HepG2 (cell line): ENCODE data around the gene MAP3K5. TPM values are rescaled to one million over a fixed set of nuclear protein-coding genes. Genes with fewer than 3 reads are reported as not detected.

Source experiments
- ATAC-seq: fragments of 200-7000 bp; cut with Tn5 transposase; 3 replicates; pipeline ENCODE4 v1.9.1; 2020; ENCODE audit warnings: mild to moderate bottlenecking, moderate library complexity
- BruUV-seq: library from RNA; stranded (reverse); fragments of 400-500 nt; replicated peaks from 2 replicates; lab custom pipeline; 2021; lab: Mats Ljungman, UMichigan
- CTCF ChIA-PET: fragments of 300-600 bp; formaldehyde crosslinking; extraction: SDS; loops from one replicate; lab custom pipeline; 2021; ENCODE audit warnings: low total read pairs, inconsistent platforms, low intra/inter-chr PET ratio; lab: Yijun Ruan, JAX
- POLR2A ChIA-PET: fragments of 350-600 bp; sonication (Branson Sonifier 250); formaldehyde crosslinking; loops from one replicate; lab custom pipeline; 2020; ENCODE audit warnings: antibody characterized with exemption, inconsistent platforms; lab: Yijun Ruan, JAX
- DNase-seq: peaks from one replicate; pipeline ENCODE4 v3.0.0-alpha.2; 2015; ENCODE audit warnings: low spot score
- FAIRE-seq: peaks from 3 replicates; lab custom pipeline; 2011; peaks lifted over from hg19 to GRCh38; lab: Jason Lieb, UNC
- H2AFZ ChIP-seq: one replicate; pipeline ENCODE4 v1.6.1; 2011; ENCODE audit warnings: low read length, inconsistent platforms
- H3K27ac ChIP-seq: fragments of 300-600 bp; 3 replicates; pipeline ENCODE4 v1.8.0; 2011; ENCODE audit warnings: mixed run types, mild to moderate bottlenecking, mixed read lengths, low read length, inconsistent platforms; ENCODE audit not compliant: insufficient read depth; ENCODE audit errors: extremely low read length
- H3K27me3 ChIP-seq, 2 experiments: fragments of 200-600 bp in 1 of 2; 2 replicates in 1 of 2; 3 replicates in 1 of 2; pipeline versions ENCODE4 v1.6.0 to v1.8.0; 2011; ENCODE audit warnings: low read length in 2 of 2, mild to moderate bottlenecking in 2 of 2, moderate library complexity in 2 of 2, inconsistent platforms in 1 of 2; ENCODE audit not compliant: insufficient read depth in 2 of 2, control insufficient read depth in 1 of 2
- H3K36me3 ChIP-seq, 2 experiments: fragments of 200-600 bp in 1 of 2; replicated peaks in 1 of 2; 2 replicates in 1 of 2; 3 replicates in 1 of 2; pipeline versions ENCODE4 v1.5.1 to v1.8.0; 2011; ENCODE audit warnings: low read length in 2 of 2, inconsistent platforms in 1 of 2; ENCODE audit not compliant: insufficient read depth in 2 of 2, control insufficient read depth in 1 of 2
- H3K4me1 ChIP-seq: 2 replicates; pipeline ENCODE4 v1.5.1; 2012; ENCODE audit warnings: low read length, inconsistent platforms; ENCODE audit not compliant: insufficient read depth
- H3K4me2 ChIP-seq: 2 replicates; pipeline ENCODE4 v1.6.0; 2011; ENCODE audit warnings: low read depth, low read length, inconsistent platforms
- H3K4me3 ChIP-seq, 3 experiments: fragments of 200-600 bp in 1 of 3; sonication (generic), shearing (Covaris generic) in 1 of 3; replicated peaks in 1 of 3; 2 replicates each; pipeline ENCODE4 v1.5.1; 2011 to 2016; ENCODE audit warnings: low read length in 3 of 3, inconsistent platforms in 2 of 3, low read depth in 2 of 3, mild to moderate bottlenecking in 2 of 3, control low read depth in 1 of 3, mixed read lengths in 1 of 3; ENCODE audit not compliant: insufficient read depth in 1 of 3
- H3K79me2 ChIP-seq: one replicate; pipeline ENCODE4 v1.6.1; 2011; ENCODE audit warnings: low read length, inconsistent platforms; ENCODE audit not compliant: insufficient read depth
- H3K9ac ChIP-seq: 2 replicates; pipeline ENCODE4 v1.6.0; 2011; ENCODE audit warnings: mild to moderate bottlenecking, low read depth, low read length, inconsistent platforms; ENCODE audit not compliant: insufficient read depth
- H3K9me3 ChIP-seq: 2 replicates; pipeline ENCODE4 v1.5.1; 2012; ENCODE audit warnings: mild to moderate bottlenecking, low read length
- H4K20me1 ChIP-seq: 2 replicates; pipeline ENCODE4 v1.6.0; 2011; ENCODE audit warnings: inconsistent platforms, mild to moderate bottlenecking, low read length, moderate library complexity; ENCODE audit not compliant: insufficient read depth
- HNF4G ChIP-seq, 2 experiments: sonication (generic) in 1 of 2; formaldehyde crosslinking in 1 of 2; IDR thresholded peaks; 2 replicates each; pipeline versions ENCODE4 v1.4.0 to v1.6.1; 2011 to 2020; ENCODE audit warnings: borderline replicate concordance in 2 of 2, low read depth in 2 of 2, mild to moderate bottlenecking in 2 of 2, low read length in 1 of 2, missing genetic modification reagents in 1 of 2, moderate library complexity in 1 of 2
- MAFF ChIP-seq: IDR thresholded peaks from 2 replicates; pipeline ENCODE4 v1.6.1; 2011; ENCODE audit warnings: low read depth, low read length, improper control_type of control experiment
- MAFK ChIP-seq, 2 experiments: IDR thresholded peaks in 1 of 2; conservative IDR thresholded peaks in 1 of 2; 2 replicates each; pipeline ENCODE4 v1.6.1; 2011; ENCODE audit warnings: improper control_type of control experiment in 2 of 2, low read length in 2 of 2
- MEIS2 ChIP-seq: sonication (generic); formaldehyde crosslinking; IDR thresholded peaks from 2 replicates; pipeline ENCODE4 v1.9.0; 2021; ENCODE audit warnings: mild to moderate bottlenecking, missing genetic modification reagents
- NCOA1 ChIP-seq: sonication (generic); formaldehyde crosslinking; IDR thresholded peaks from 2 replicates; pipeline ENCODE4 v1.9.0; 2021; ENCODE audit warnings: missing genetic modification reagents
- ZFP82 ChIP-seq: sonication (generic); formaldehyde crosslinking; IDR thresholded peaks from 2 replicates; pipeline ENCODE4 v1.5.1; 2020; ENCODE audit warnings: mild to moderate bottlenecking, missing genetic modification reagents, borderline replicate concordance
- WGBS: methylation state at CpG from one replicate; pipeline ENCODE4 v1.1.6; 2017; ENCODE audit warnings: low lambda C conversion rate; 5-methylcytosine and 5-hydroxymethylcytosine counted together
- in situ Hi-C: cut with HindIII; loops from 2 replicates; pipeline ENCODE4 v1.10.0; 2017; ENCODE audit warnings: low pct_unique_long_range_greater_than_20kb; ENCODE audit not compliant: extremely low pct_ligation_motif_present
- intact Hi-C: fragments of 100-400 bp; cut with micrococcal nuclease; formaldehyde crosslinking; loops from one replicate; pipeline ENCODE4 v1.10.0; 2022; ENCODE audit not compliant: unreplicated experiment
- polyA plus RNA-seq, 8 experiments: library from polyadenylated mRNA; depleted of rRNA in 3 of 8; stranded (reverse) in 7 of 8; unstranded in 1 of 8; fragments of >200 nt; fragmentation: Illumina TruSeq in 4 of 8; extraction: Trizol in 4 of 8; gene quantifications; 2 replicates each; pipeline versions ENCODE4 v1.2.1 to v1.2.3, GENCODE V29; 2011 to 2016; ENCODE audit warnings: low read depth in 4 of 8, missing spikeins in 1 of 8, mixed read lengths in 1 of 8; ENCODE audit not compliant: insufficient read depth in 1 of 8
- total RNA-seq, 5 experiments: library from RNA; depleted of rRNA; stranded (reverse); fragments of >200 nt; fragmentation: Illumina TruSeq; extraction: Trizol; gene quantifications; 2 replicates each; pipeline ENCODE4 v1.2.3, GENCODE V29; 2016; ENCODE audit warnings: low read depth in 1 of 5

Gene MAP3K5
- total and polyA plus RNA-seq, 2 of the 13 experiments (the other 11 are each of a cell fraction or from before 2014, with no cell fraction given): not detected

DNA sequence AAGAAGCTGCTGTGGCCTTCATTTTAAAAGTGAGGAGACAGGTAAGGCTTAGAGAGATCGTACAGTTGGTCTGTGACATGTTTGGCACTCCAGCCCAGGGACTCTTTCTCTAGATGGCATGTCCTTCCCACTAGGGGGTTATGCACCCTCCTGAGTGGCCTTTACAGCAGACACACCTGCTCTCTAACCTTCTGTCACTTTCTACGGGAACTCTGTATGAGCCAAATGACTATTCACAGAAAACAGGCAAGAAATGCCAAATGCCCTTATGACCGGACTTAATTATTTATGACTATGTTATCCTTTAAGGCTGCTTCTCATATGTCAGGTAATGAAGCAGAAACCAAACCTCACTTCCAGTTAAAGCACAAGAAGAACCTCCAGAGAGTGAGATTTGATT lies 91.2 kb downstream of the MAP3K5 start (continued):
- no peak for TF ChIP-seq HNF4G (IDR thresholded peaks at IDR 0.05; ENCODE audit: borderline replicate concordance, low read depth, low read length)
- TF ChIP-seq HNF4G (CRISPR knock-in tag; IDR thresholded peaks at IDR 0.05; ENCODE audit: borderline replicate concordance, low read depth): no peak
- no peak for TF ChIP-seq MEIS2 (CRISPR knock-in tag)

GRCh38 chr6:136699358-136699757 lies 92.9 kb downstream of the MAP3K5 start:
- H3K36me3 ChIP-seq: no peaks in the 10 kb centered on the region
- H3K79me2 ChIP-seq: no peaks in the 10 kb centered on the region
- no peak for DNase-seq
- H4K20me1 ChIP-seq: no peaks in the 10 kb centered on the region
- TF ChIP-seq MAFF: peak; percentile 27; the same call in 1 of the 2 replicates
- peak; percentile 43 to 55; a peak in 3 of 4 replicates for TF ChIP-seq MAFK (conservative IDR thresholded peaks at IDR 0.05 in 1 of 2, IDR thresholded peaks at IDR 0.05 in 1 of 2; ENCODE audit: low read length in 2 of 2)
- TF ChIP-seq NCOA1 (CRISPR knock-in tag): no peak
- no peaks in the 10 kb centered on the region for H3K9me3 ChIP-seq
- no peaks in the 10 kb centered on the region for H3K4me1 ChIP-seq
- H3K4me2 ChIP-seq: no peak overlapping the region
- peaks cover 0 to 38% of the 10 kb centered on the region in 2 experiments; a peak in 3 of 5 replicates for H3K27me3 ChIP-seq
- no peak for ATAC-seq
- no peak for FAIRE-seq
- ChIA-PET CTCF (no interaction called here), POLR2A (no interaction called here)
- no peak overlapping the region for H3K9ac ChIP-seq
- under 1% methylated on average over 5 of the region's 5 CpGs for WGBS
- H2AFZ ChIP-seq: no peak overlapping the region
- intact Hi-C loops (no loop called here), in situ Hi-C loops (no loop called here)
- H3K27ac ChIP-seq: no peak overlapping the region
- BruUV-seq: no TSS peak
- no peak overlapping the region for H3K4me3 ChIP-seq

- H3K9me3 ChIP-seq: no peaks in the 10 kb centered on the region
- in situ Hi-C loops: no loop called here
- BruUV-seq: no TSS peak
- ChIA-PET CTCF (no interaction called here), POLR2A (no interaction called here)
- TF ChIP-seq ZFP82 (CRISPR knock-in tag): no peak
- DNase-seq (no peak), FAIRE-seq (no peak), ATAC-seq (no peak)
- H3K27me3 ChIP-seq: peaks cover 0 to 32% of the 10 kb centered on the region in 2 experiments; a peak in 3 of 5 replicates
- H3K4me3 ChIP-seq: no peak overlapping the region
- no peak overlapping the region for H2AFZ ChIP-seq
- WGBS: 9% methylated on average over 7 of the region's 7 CpGs
- no peak overlapping the region for H3K4me2 ChIP-seq
- H3K9ac ChIP-seq: no peak overlapping the region
- H3K4me1 ChIP-seq: no peaks in the 10 kb centered on the region
- H3K79me2 ChIP-seq: no peaks in the 10 kb centered on the region
- H3K36me3 ChIP-seq: no peaks in the 10 kb centered on the region
- H4K20me1 ChIP-seq: no peaks in the 10 kb centered on the region
- no peak overlapping the region for H3K27ac ChIP-seq
- intact Hi-C loops: no loop called here
These were observed 95.4 kb downstream of the MAP3K5 start for GRCh38 chr6:136696783-136697364.
